HG02981 (cell line): ENCODE data around the gene OSBPL8.

Experiments used
- ATAC-seq: cut with Tn5 transposase; IDR thresholded peaks from one replicate; pipeline ENCODE4 v1.9.1; 2021; ENCODE audit warnings: mild to moderate bottlenecking, moderate library complexity; ENCODE audit not compliant: unreplicated experiment

The OSBPL8 gene

GRCh38 chr12:76318773-76319594, 240.6 kb downstream of the OSBPL8 start:
- no peak for ATAC-seq

- no peak for ATAC-seq
Observed at GRCh38 chr12:76317976-76318375, 241.6 kb downstream of the OSBPL8 start.

GRCh38 chr12:76316468-76316867, 243.1 kb downstream of the OSBPL8 start:
- no peak for ATAC-seq

- no peak for ATAC-seq
Observed at GRCh38 chr12:76313299-76313698, 246.3 kb downstream of the OSBPL8 start.

- no peak for ATAC-seq
Observed at GRCh38 chr12:76312315-76312714, 247.3 kb downstream of the OSBPL8 start.

DNA sequence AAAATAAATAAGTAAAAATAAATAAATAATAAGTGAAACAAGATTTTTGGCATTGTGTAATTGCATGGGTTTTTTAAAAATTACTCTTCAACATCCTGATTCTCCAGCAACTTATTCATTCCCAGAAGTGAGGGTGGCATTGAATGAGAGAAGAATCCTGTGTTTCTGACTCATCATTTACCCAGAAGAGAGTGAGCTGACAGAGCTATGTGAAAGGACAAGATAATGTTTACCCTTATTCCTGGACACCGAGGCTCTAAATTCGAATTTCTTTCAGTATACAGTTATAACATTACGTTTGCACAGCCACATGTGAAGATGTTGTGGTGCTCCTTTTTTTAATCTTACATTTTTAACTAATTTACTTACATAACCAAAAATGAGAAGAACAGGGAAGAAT, 247.8 kb downstream of the OSBPL8 start:
- ATAC-seq = no peak

DNA sequence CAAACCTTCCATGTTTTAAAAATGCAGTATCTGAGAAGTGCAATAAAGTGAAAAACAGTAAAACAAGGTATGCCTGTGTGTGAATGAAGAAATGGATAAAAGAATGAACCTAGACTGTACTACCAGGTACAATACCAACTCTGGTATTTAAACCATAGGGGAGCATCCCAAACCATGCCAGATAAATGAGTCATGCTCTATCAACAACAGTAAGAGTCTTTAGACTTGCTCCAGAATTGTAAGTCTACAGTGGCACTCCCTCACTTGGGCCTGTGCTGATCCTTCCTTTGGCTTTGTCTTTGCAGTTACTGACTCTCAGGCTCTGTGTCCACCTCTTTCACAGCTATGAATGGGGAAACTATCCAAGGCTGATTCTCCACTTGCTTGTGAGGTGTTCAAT, 249.5 kb downstream of the OSBPL8 start:
- ATAC-seq = no peak

- ATAC-seq = no peak
Observed at GRCh38 chr12:76308866-76309265, 250.7 kb downstream of the OSBPL8 start.

DNA sequence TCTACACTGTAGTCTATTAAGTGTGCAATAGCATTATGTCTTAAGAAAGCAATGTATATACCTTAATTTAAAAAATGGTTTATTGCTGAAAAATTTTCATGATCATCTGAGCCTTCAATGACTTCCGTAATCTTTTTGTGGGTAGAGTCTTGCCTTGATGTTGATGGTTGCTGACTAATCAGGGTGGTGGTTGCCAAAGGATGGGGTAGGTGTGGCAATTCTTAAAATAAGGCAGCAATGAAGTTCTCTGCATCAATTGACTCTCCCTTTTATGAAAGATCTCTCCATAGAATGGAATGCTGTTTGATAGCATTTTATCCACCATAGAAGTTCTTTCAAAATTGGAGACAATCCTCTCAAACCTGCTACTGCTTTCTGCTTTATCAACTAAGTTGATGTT, 252.5 kb downstream of the OSBPL8 start:
- ATAC-seq = no peak

DNA sequence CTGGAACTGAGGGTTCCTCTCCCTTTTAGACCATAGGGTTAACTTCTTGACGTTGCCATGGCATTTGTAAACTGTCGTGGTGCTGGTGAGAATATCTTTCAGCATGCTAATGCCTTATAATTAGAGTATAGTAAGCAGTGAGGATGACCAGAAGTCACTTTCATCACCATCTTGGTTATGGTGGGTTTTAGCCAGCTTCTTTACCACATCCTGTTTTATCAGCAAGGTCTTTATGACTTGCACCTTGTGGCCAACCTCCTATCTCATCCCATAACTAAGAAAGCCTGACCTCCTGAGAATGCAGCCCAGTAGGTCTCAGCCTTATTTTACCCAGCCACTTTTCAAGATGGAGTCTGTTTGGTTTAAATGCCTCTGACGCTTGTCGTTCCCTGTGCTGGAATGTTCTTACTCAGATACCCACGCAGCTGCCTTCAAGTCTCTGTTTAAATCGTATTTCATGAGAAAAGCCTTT, 255.5 kb downstream of the OSBPL8 start:
- no peak for ATAC-seq

GRCh38 chr12:76303365-76303764, 256.2 kb downstream of the OSBPL8 start:
- ATAC-seq = no peak
